Neural progenitor cell (in vitro differentiated cells): ENCODE data around the gene UBR2. TPM values are rescaled to one million over a fixed set of nuclear protein-coding genes. Genes with fewer than 3 reads are reported as not detected.

Source experiments
- DNase-seq: peaks from one replicate; pipeline ENCODE4 v3.0.0-alpha.2; 2016; ENCODE audit warnings: low spot score
- H2AFZ ChIP-seq: fragments of 200-600 bp; sonication (generic); replicated peaks from 2 replicates; pipeline ENCODE4 v1.6.1; 2016; ENCODE audit warnings: antibody characterized with exemption
- H3F3A ChIP-seq: fragments of 200-600 bp; sonication (generic); 2 replicates; pipeline ENCODE4 v1.6.1; 2016; ENCODE audit warnings: antibody characterized with exemption, low read depth
- H3K27ac ChIP-seq: fragments of 200-600 bp; sonication (generic); 2 replicates; pipeline ENCODE4 v1.5.1; 2016; ENCODE audit warnings: mild to moderate bottlenecking
- H3K27me3 ChIP-seq: fragments of 200-600 bp; sonication (generic); 2 replicates; pipeline ENCODE4 v1.6.1; 2016; ENCODE audit warnings: mild to moderate bottlenecking, moderate library complexity
- H3K36me3 ChIP-seq: fragments of 200-600 bp; sonication (generic); 2 replicates; pipeline ENCODE4 v1.5.1; 2016
- H3K4me1 ChIP-seq: fragments of 200-600 bp; sonication (generic); 2 replicates; pipeline ENCODE4 v1.6.1; 2016; ENCODE audit warnings: mixed run types
- H3K4me2 ChIP-seq: fragments of 200-600 bp; sonication (generic); 2 replicates; pipeline ENCODE4 v1.6.1; 2016
- H3K4me3 ChIP-seq: fragments of 200-600 bp; sonication (generic); 2 replicates; pipeline ENCODE4 v1.5.1; 2016
- H3K79me2 ChIP-seq: fragments of 200-600 bp; sonication (generic); 2 replicates; pipeline ENCODE4 v1.6.1; 2016; ENCODE audit warnings: low read depth
- H3K9ac ChIP-seq: fragments of 200-600 bp; sonication (generic); 2 replicates; pipeline ENCODE4 v1.6.1; 2016
- H3K9me3 ChIP-seq: fragments of 200-600 bp; sonication (generic); 2 replicates; pipeline ENCODE4 v1.5.1; 2016; ENCODE audit warnings: low read depth
- H4K20me1 ChIP-seq: fragments of 200-600 bp; sonication (generic); 2 replicates; pipeline ENCODE4 v1.6.1; 2016; ENCODE audit warnings: low read depth
- H3K27ac Mint-ChIP-seq: 3 replicates; pipeline ENCODE4 v1.8.0; 2021; ENCODE audit warnings: mixed read lengths
- H3K27me3 Mint-ChIP-seq: 2 replicates; pipeline ENCODE4 v1.8.0; 2022; ENCODE audit warnings: low read depth, mild to moderate bottlenecking, inconsistent platforms, moderate library complexity, mixed read lengths; ENCODE audit not compliant: insufficient read depth
- H3K36me3 Mint-ChIP-seq: 3 replicates; pipeline ENCODE4 v1.8.0; 2021; ENCODE audit warnings: mixed read lengths
- H3K4me1 Mint-ChIP-seq: 3 replicates; pipeline ENCODE4 v1.8.0; 2021; ENCODE audit warnings: mixed read lengths
- H3K4me3 Mint-ChIP-seq: 3 replicates; pipeline ENCODE4 v1.8.0; 2021; ENCODE audit warnings: mild to moderate bottlenecking, moderate library complexity, mixed read lengths
- H3K9me3 Mint-ChIP-seq: 3 replicates; pipeline ENCODE4 v1.8.0; 2020; ENCODE audit warnings: mixed read lengths
- CTCF ChIP-seq: fragments of 200-600 bp; sonication (generic); IDR thresholded peaks from 2 replicates; pipeline ENCODE4 v1.5.1; 2017; ENCODE audit warnings: antibody characterized with exemption, mild to moderate bottlenecking
- EZH2 ChIP-seq: fragments of 200-600 bp; sonication (generic); IDR thresholded peaks from 2 replicates; pipeline ENCODE4 v1.6.1; 2017; ENCODE audit warnings: antibody characterized with exemption, mild to moderate bottlenecking, moderate library complexity
- EZH2phosphoT487 ChIP-seq: fragments of 200-600 bp; sonication (generic); IDR thresholded peaks from 2 replicates; pipeline ENCODE4 v1.6.1; 2017; ENCODE audit warnings: antibody characterized with exemption
- total RNA-seq: library from RNA; depleted of rRNA; stranded (reverse); fragments of >200 nt; gene quantifications from 2 replicates; pipeline ENCODE4 v1.2.3, GENCODE V29; 2015; ENCODE audit warnings: low replicate concordance

UBR2 gene
- total RNA-seq, 1 donor from 2014 or later, result 34.7 TPM

DNA sequence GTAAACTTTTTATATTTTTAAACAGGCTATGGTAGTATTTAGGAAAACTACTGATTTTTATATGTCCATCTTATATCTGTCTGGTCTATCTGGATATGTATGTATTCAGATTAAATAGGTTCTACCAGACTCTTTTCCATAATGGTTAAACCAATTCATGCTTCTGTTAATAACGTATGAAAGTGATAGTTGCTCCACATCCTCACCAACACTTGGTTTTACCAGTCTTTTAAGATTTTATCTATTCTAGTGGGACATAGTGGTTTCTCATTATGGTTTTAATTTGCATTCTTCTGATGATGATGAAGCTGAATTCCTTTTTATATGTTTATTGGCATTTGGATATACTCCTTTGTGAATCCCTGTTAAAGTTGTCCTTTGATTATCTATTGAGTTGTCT, 56.1 kb downstream of the UBR2 start:
- Mint-ChIP-seq H3K4me3 (no peak overlapping the region), H3K36me3 (peaks cover 8% of the 10 kb centered on the region), H3K9me3 (no peaks in the 10 kb centered on the region), H3K27me3 (peaks cover 2% of the 10 kb centered on the region), H3K27ac (no peak overlapping the region), H3K4me1 (no peaks in the 10 kb centered on the region)
- Histone ChIP-seq H2AFZ (no peak overlapping the region), H3K36me3 (peaks cover 7% of the 10 kb centered on the region), H3K9me3 (no peaks in the 10 kb centered on the region), H3K27ac (no peak overlapping the region), H3K4me3 (no peak overlapping the region), H3F3A (no peaks in the 10 kb centered on the region), H3K4me1 (no peaks in the 10 kb centered on the region), H4K20me1 (no peaks in the 10 kb centered on the region), H3K9ac (no peak overlapping the region), H3K4me2 (no peak overlapping the region), H3K27me3 (no peaks in the 10 kb centered on the region), H3K79me2 (no peaks in the 10 kb centered on the region)
- no peak for DNase-seq
- no peak for TF ChIP-seq EZH2phosphoT487
- no peak for TF ChIP-seq CTCF
- no peak for TF ChIP-seq EZH2

- Histone ChIP-seq H3K36me3 (peaks cover 3% of the 10 kb centered on the region), H3K4me3 (no peak overlapping the region), H3K4me2 (no peak overlapping the region), H3K9ac (no peak overlapping the region), H3K9me3 (no peaks in the 10 kb centered on the region), H2AFZ (no peak overlapping the region), H3K27me3 (no peaks in the 10 kb centered on the region), H3K4me1 (no peaks in the 10 kb centered on the region), H3K27ac (no peak overlapping the region), H3K79me2 (no peaks in the 10 kb centered on the region), H3F3A (no peaks in the 10 kb centered on the region), H4K20me1 (no peaks in the 10 kb centered on the region)
- H3K4me1 Mint-ChIP-seq, result no peaks in the 10 kb centered on the region
- no peak for TF ChIP-seq CTCF
- TF ChIP-seq EZH2, result no peak
- no peak for TF ChIP-seq EZH2phosphoT487
- DNase-seq, result no peak
- H3K36me3 Mint-ChIP-seq, result peaks cover 14% of the 10 kb centered on the region
- no peaks in the 10 kb centered on the region for H3K9me3 Mint-ChIP-seq
- H3K27ac Mint-ChIP-seq, result no peak overlapping the region
- peaks cover 4% of the 10 kb centered on the region for H3K27me3 Mint-ChIP-seq
- H3K4me3 Mint-ChIP-seq, result no peak overlapping the region
These were observed 60.8 kb downstream of the UBR2 start for GRCh38 chr6:42624601-42625000.

DNA sequence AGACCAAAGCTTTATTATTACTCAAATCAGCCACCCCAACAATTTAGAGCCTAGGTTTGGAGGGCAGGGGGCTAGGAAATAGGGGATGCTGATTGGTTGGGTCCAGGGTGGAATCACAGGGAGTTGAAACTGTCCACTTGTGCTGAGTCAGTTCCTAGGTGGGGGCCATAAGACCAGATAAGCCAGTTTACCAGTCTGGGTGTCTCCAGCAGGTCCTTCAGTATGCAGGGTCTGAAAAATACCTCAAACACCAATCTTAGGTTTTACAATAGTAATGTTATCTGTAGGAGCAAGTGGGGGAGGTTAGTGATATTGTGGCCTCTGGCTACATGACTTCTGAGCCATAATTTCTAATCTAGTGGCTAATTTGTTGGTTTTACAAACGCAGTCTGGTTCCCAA, 63.2 kb downstream of the UBR2 start:
- Histone ChIP-seq H3K9me3 (no peaks in the 10 kb centered on the region), H2AFZ (no peak overlapping the region), H3K79me2 (no peaks in the 10 kb centered on the region), H3K36me3 (peaks cover 3% of the 10 kb centered on the region), H3K27ac (no peak overlapping the region), H3F3A (peaks cover under 1% of the 10 kb centered on the region), H3K4me3 (no peak overlapping the region), H3K4me1 (no peaks in the 10 kb centered on the region), H3K4me2 (no peak overlapping the region), H3K9ac (no peak overlapping the region), H4K20me1 (no peaks in the 10 kb centered on the region), H3K27me3 (no peaks in the 10 kb centered on the region)
- no peak for TF ChIP-seq EZH2
- TF ChIP-seq EZH2phosphoT487, result no peak
- no peak for TF ChIP-seq CTCF
- Mint-ChIP-seq H3K9me3 (no peaks in the 10 kb centered on the region), H3K27ac (no peak overlapping the region), H3K36me3 (peaks cover 14% of the 10 kb centered on the region), H3K4me1 (no peaks in the 10 kb centered on the region), H3K27me3 (peaks cover 4% of the 10 kb centered on the region), H3K4me3 (no peak overlapping the region)
- no peak for DNase-seq

DNA sequence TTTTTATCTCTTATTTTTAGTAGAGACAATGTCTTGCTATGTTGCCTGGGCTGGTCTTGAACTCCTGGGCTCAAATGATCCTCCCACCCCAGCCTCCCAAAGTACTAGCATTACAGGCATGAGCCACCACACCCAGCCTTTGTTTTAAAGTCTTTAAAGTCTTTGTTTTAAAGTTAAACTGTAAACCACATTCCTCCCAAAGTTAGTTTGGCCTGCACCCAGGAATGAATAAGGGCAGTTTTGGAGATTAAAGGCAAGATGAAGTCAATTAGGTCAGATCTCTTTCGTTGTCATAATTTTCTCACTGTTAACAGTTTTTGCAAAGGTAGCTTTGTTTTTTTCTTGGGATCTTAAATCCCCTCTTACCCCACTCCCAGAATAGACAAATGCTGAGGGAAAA, 63.8 kb downstream of the UBR2 start:
- peaks cover 4% of the 10 kb centered on the region for H3K27me3 Mint-ChIP-seq
- peaks cover 15% of the 10 kb centered on the region for H3K36me3 Mint-ChIP-seq
- Histone ChIP-seq H3K4me2 (no peak overlapping the region), H3K9ac (no peak overlapping the region), H3K27ac (no peak overlapping the region), H3K4me3 (no peak overlapping the region), H2AFZ (no peak overlapping the region), H3K27me3 (no peaks in the 10 kb centered on the region), H3K4me1 (no peaks in the 10 kb centered on the region), H3K36me3 (peaks cover 3% of the 10 kb centered on the region), H4K20me1 (no peaks in the 10 kb centered on the region), H3K9me3 (no peaks in the 10 kb centered on the region), H3K79me2 (no peaks in the 10 kb centered on the region), H3F3A (peaks cover 4% of the 10 kb centered on the region)
- no peaks in the 10 kb centered on the region for H3K9me3 Mint-ChIP-seq
- DNase-seq, result no peak
- H3K4me3 Mint-ChIP-seq, result no peak overlapping the region
- H3K4me1 Mint-ChIP-seq, result no peaks in the 10 kb centered on the region
- no peak overlapping the region for H3K27ac Mint-ChIP-seq
- TF ChIP-seq EZH2, result no peak
- no peak for TF ChIP-seq EZH2phosphoT487
- TF ChIP-seq CTCF, result no peak
